ENCODE results near the gene IL18BP.

IL18BP gene

GRCh38 chr11:71998649-71999310 lies at the start of gene IL18BP:
IL18BP (plus strand) TSS chr11:71998909; CDS start chr11:71999985, 1,076 bp downstream.
- DNase-seq (ENCODE audit: low read depth): no peak

- DNase-seq (ENCODE audit: low read depth): no peak
Observed at GRCh38 chr11:71949034-71949433, 49.7 kb upstream of the IL18BP start.

DNA sequence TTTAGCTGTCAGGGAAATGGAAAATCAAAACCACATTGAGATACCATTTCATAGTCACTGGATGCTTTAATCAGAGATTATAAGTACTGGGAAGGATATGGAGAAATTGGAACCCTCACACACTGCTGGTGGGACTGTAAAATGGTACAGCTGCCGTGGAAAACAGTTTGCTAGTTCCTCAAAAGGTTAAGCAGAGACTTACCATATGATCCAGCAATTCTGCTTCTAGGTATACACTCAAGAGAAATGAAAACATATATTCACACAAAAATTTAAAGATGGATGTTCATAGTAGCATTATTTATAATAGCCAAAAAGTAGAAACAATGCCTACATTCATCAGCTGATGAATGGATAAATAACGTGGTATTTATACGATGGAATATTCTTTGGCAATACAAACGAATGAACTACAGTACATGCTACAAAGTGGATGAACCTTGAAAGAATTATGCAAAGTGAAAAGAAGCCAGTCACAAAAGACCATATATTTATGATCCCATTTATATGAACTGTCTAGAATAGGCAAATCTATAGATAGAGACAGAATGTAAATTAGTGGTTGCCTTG lies 46.9 kb upstream of the IL18BP start:
- DNase-seq (ENCODE audit: low read depth): no peak

- no peak for DNase-seq (ENCODE audit: low read depth)
Observed at GRCh38 chr11:71955898-71956456, 42.7 kb upstream of the IL18BP start.

- DNase-seq (ENCODE audit: low read depth): no peak
Observed at GRCh38 chr11:71962428-71963038, 36.2 kb upstream of the IL18BP start.

GRCh38 chr11:71963468-71963867 lies 35.2 kb upstream of the IL18BP start:
- no peak for DNase-seq (ENCODE audit: low read depth)

DNA sequence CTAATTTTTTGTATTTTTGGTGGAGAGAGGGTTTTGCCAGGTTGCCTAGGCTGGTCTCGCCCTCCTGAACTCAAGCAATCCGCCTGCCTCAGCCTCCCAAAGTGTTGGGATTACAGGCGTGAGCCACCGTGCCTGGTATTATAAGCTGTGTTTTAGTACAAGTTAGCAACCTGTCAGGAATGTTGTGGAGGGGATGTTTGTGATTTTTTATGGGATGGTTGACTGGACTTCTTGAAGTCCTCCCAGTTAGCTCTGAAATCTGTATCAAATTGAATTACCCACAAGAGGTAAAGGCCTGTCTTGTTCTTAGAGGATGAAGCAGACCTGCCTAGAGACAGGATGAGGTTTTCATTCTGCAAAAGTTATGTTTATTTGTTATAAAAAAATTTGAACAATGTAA lies 34.1 kb upstream of the IL18BP start:
- no peak for DNase-seq (ENCODE audit: low read depth)

DNA sequence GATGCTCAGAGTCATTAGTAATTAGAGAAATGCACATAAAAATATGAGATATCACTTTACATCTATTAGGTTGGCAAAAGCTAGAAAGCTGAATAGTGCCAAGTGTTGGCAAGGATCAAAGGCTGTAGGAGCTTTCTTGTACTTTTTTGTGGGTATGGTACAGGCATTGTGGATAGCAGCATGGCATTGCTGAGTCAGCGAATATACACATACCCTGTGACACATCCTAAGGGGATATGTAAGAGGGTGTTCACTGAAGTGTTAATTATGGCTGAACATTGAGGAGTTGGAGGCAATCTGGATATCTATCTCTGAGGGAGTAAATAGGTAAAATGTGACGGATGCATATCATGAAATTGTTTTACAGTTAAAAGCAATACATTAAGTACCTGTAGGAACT lies 27.0 kb upstream of the IL18BP start:
- no peak for DNase-seq (ENCODE audit: low read depth)

DNA sequence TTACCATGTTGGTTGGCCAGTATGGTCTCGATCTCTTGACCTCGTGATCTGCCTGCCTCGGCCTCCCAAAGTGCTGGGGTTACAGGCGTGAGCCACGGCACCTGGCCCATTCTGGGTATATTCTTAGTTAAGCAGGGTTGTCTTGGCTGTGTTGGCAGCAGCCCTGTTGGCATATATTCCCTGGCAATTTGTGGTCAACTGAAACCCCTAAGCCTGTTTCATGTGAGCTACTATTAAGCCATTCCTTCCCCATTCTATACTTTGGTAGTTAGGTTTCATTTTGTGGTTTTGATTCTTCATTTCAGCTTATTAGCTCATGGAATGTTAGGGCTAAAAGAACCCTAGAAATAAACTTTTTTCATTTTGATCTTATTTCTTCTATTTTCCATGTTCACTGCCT lies 22.2 kb upstream of the IL18BP start:
- DNase-seq (ENCODE audit: low read depth): no peak

DNA sequence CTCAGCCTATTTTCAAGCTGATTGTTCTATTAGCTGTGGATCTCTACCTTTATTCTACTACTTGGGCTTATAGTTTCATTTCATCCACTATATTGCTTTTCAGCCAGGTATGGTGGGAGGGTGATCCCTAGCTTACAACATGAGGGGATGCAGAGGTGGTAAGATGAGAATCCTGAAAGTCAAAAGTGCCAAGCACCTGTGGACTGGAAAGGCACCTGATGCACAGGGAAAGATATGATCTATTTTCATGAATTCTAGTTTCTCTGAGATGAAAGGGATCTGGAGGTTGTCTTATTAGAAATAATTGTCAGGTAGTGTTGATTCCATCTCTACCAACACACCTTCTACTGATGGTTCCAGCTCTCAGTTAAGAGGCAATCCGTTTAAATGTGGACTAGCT lies 21.6 kb upstream of the IL18BP start:
- DNase-seq (ENCODE audit: low read depth): no peak

- DNase-seq (ENCODE audit: low read depth): peak; percentile 34
Observed at GRCh38 chr11:71977743-71978418, 20.8 kb upstream of the IL18BP start.

DNA sequence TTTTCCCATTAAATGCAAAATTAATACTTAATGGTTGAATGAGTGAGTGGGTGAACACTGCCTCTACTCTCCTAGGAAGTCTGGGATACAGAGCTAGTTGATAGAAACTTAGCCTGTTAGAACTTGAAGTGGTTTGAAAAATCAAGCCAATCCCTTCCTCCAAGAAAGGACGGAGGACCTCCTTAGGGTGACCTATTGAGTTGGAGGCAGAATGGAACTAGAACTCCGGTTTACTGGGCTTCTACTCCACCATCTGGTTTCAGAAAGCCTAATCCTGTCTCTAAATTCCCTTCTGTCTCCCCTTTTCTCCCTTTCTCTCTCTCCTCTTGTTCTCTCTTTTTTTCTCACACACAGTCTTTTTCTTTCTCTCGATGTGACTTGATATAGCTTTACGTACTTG lies 19.6 kb upstream of the IL18BP start:
- DNase-seq (ENCODE audit: low read depth): no peak

GRCh38 chr11:71979602-71980001 lies 19.1 kb upstream of the IL18BP start:
- no peak for DNase-seq (ENCODE audit: low read depth)

DNA sequence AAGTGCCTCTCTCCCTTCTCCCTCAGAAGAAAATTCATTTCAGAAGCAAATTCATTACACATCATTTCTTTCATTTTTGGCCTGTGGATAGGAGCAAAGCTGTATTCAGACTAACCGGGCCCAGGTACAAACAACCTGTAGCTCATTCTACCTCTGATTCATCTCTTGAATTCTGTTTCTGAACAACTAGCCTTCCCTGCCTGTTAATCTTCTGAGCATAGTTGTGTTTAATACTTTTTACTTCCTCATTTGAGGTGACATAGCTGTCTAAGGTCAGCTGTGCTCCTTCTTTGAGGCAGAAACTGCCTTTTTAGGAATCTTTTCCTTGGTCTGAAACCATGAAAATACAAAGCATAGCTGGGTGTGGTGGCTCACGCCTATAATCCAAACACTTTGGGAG lies 12.6 kb upstream of the IL18BP start:
- DNase-seq (ENCODE audit: low read depth): no peak

DNA sequence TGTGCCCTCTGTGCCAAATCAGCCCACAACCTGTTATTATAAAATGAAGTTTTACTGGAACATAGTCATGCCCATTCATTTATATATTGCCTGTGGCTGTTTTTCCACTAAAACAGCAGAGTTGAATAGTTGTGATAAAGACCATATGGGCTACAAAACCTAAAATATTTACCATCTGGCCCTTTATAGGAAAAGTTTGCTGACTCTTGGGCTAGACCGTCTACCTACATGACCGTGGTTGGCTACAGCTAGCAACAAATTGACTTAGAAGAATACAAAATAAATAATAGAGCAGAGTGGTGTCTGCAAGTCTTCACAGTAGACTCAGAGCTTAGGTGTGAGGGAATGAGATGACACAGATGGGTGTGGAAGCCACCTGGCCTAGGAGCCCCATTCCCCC lies 11.2 kb upstream of the IL18BP start:
- DNase-seq (ENCODE audit: low read depth): no peak

DNA sequence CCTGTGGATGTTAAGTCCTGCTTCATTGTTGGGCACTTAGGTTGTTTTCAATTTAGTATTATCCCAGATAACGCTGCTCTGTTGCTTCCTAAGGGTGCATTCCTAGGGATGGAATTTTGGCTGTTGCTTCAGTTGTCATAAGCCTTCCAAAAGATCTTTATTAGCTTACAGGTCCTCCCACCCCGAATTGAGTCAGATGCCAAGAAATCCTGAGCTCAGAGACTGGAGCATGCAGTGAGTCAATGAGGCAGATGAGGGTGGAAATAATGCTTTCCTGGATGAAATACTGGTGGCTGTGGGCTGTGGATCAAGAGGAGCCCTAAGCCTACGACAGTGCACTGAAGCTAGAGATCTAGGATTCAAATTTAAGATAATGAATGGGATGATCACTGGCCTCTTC lies 10.7 kb upstream of the IL18BP start:
- DNase-seq (ENCODE audit: low read depth): no peak

GRCh38 chr11:71990701-71991100 lies 8.0 kb upstream of the IL18BP start:
- DNase-seq (ENCODE audit: low read depth): no peak

- no peak for DNase-seq (ENCODE audit: low read depth)
Observed at GRCh38 chr11:71991494-71991893, 7.2 kb upstream of the IL18BP start.

GRCh38 chr11:71992136-71992730 lies 6.5 kb upstream of the IL18BP start:
- DNase-seq (ENCODE audit: low read depth): no peak

GRCh38 chr11:71994786-71995185 lies 3.9 kb upstream of the IL18BP start:
- DNase-seq (ENCODE audit: low read depth): no peak

- DNase-seq (ENCODE audit: low read depth): no peak
Observed at GRCh38 chr11:71995726-71996291, 2.9 kb upstream of the IL18BP start.

DNA sequence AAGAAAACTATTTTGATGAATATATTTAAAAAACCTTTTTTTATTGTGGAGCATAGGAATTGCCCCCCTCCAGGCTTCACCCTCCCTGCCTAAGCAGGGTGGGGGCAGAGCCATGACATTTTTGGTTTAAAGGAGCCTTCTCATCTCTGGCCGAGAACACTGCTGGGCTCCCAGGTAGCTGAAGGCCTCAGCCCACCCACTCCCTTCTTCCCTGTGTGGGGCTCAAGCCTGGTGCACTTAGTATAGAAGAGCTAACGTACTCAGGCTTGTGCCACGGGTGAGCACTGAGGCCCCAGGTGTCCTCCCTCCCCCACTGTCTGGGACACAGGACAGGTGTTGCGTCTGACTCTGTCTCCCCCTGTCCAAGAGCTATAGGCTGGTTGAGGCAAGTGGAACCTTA lies 2.2 kb upstream of the IL18BP start:
- DNase-seq (ENCODE audit: low read depth): no peak
